ENCODE measurements around the gene SV2B.

SV2B gene

DNA sequence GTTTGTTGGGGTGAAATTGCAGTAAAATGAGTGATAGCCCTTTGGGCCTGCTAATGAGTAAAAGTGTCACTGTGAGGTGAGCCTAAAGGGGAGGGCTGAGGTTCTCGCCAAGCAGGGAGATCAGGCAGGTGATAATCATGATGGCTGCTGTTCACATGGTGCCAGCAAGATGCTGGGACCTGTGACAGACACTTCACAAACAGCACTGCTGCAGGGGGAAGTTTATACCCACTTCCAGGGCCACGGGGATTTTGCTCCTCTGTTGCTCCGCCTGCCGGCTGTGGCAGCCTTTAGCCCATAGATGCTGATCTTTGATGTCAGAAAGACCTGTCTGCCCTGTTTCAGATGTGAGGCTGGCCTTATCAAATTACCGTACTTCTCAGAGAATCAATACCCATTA, 96.7 kb downstream of the SV2B start:
- no peak for DNase-seq

DNA sequence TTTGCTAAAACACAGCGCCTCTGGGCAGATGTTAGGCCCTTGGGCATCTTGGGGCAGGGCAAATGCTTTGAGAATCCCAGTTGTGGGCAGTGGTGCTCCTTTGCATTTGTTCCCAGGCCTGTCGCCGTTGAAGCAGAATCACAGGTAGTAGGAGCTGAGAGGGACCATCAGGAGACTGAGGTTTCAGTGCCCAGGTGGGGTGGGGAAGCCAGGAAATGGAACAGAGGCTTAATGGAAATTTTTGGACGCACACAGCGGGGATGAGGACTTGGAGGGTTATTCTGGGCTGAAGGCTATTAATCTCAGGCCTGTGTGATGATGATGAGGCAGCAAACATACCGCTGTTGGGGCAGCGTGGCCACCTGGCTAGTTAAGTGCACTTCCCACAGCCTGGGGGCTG, 99.5 kb downstream of the SV2B start:
- no peak for DNase-seq

GRCh38 chr15:91200101-91200754, 100.2 kb downstream of the SV2B start:
- DNase-seq, result no peak

DNA sequence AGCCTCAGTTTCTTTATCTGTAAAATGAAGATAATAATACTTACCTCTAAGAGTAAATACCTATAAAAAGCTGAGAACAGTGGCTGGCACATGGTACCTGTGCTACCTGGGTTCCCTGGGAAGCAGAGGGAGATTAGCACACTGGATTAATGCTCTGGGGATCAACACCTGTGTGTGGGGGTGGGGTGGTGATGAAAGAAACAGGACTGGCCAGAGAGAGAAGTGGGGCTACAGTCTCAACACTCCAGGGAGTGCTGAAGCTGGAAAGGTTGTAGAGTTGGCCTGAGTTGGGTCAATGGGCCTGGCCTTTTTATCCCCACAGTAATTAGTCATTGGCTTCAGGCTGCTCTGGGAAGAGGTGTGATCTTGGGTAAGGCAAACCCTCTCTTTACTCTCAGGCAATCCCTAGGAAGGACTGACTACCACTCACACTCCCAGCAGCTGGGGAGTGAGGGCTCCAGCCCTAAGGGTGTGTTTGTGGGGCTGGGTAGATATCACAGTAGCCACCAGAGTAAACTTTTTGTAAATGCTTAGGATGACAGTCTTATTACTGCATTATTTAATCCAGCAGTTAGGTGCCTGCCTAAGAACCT, 102.5 kb downstream of the SV2B start:
- no peak for DNase-seq

- no peak for DNase-seq
Observed at GRCh38 chr15:91203619-91204203, 103.7 kb downstream of the SV2B start.

DNA sequence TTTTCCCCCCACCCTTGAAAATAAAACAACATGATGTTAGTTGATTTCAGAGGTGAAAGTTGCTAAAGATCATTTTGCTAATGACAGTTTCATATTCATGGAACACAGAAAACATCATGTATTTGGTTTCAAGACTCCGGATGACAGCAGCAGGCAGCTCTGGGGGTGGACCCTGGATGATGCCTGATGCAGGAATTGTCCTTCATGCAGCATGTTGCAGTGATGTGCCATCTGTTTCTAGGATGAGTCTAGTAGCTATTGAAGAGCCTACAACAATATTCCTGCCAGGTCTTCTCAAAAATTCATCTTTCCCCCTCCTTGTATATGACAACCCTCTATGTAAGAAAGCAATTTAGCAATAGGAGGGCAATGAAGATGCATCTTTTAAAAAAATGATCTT, 108.3 kb downstream of the SV2B start:
- no peak for DNase-seq

DNA sequence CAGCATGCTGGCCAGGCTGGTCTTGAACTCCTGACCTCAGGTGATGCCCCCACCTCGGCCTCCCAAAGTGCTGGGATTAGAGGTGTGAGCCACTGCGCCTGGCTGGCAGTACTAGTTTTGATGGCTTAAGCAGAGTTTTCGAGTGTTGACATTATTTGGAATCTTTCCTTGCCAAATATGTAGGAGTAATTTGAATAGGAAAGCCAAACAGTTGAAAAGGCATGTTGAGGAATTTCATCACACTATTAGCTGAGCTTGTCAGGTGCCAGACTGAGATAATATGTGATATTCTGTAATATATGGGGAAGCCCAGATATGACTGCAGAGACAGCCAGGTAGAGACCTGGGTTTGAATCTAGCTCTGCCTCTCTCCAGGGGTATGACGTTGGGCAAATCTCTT, 109.3 kb downstream of the SV2B start:
- no peak for DNase-seq

GRCh38 chr15:91209726-91210125, 109.7 kb downstream of the SV2B start:
- DNase-seq, result no peak

DNA sequence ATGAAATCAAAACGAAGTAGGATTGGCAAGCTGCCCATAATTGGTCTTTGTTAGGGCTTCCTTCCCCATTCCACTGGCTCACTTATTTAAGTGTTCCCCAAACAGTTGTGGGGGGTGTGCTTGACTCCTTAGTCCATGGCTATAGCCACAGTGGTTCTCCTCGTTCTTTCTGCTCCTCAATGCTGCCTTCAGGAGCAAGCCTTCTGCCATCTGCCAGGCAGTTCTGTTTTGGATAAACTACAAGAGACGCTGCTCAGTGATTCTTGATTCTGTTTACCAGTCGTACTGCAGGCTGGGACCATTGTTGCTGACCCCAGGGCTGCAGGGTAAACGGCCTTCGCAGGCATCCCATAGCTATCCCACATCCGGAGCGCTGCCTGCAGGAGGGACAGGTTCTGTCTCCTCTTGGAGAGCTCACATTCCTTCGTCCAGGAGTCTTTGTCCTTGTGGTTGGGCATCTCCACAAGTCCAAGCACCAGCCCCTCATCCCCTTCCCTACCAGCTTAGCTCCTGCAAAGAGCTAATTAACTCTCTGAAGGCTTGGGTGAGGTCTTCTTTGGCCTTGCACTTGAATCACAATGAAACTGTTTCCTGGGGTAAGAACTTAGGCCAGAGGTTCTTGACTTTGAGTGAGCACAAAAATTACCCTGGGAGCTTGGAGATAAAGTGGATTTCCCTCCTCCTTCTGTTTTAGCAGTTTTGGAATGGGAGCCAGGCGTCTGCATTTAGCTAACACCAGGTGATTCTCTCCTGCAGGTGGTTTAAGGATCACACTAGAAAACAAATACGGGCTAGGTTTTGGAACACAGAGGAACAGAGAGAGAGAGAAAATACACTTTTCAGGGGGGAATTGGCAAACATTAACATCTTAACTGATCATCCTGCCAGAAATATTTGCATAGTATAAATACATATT, 114.9 kb downstream of the SV2B start:
- no peak for DNase-seq

- no peak for DNase-seq
Observed at GRCh38 chr15:91216000-91216399, 115.9 kb downstream of the SV2B start.

- no peak for DNase-seq
Observed at GRCh38 chr15:91219206-91219605, 119.1 kb downstream of the SV2B start.

- DNase-seq, result no peak
Observed at GRCh38 chr15:91222052-91222451, 122.0 kb downstream of the SV2B start.

DNA sequence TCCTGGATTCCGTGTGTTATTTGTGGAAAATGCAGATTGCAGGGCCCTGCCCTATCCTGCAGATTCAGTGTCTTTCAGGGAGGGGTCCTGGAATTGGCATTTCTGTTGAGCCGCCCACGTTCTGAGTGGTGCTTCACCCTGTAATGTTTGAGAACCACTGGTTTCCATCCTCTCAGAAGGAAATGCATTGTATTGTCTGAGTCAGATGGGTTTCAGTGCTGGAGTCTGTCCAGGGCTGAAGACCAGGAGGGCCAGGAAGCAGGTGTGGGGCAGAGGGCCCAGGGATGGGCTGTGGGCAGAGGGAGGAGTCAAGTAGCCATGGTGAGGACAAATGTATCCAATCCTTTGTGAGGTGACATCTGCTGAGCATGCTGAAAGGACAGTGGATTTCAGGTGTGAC, 123.8 kb downstream of the SV2B start:
- DNase-seq, result no peak

DNA sequence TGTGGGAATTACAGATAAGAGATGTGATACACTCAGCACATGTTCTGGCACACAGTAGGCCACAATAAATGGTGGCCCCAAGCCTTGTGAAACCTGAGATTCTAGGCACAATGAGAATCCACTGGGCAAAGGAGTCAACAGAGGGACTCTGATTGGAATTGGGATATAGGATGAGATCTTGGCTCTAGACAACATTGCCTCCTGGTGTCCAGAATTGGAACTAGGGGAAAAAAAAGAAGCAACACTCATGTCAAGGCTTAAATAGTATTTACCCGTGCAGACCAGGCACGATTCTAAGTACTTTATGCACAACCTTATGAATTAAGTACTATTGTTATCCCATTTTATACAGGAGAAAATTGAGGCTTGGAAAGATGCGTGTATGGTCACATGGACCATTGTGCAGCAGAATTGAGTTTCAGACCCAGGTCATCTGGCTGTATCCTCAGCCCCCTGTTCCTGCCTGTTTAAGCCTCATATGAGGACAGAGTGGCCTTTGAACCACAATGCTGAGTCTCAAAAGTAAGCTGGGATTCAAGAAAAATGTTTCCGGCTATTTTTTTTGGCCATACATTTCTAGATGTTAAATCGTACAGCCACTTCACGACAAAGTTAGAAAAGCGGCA, 124.8 kb downstream of the SV2B start:
- peak; percentile 46 to 60 for DNase-seq

GRCh38 chr15:91225741-91226140, 125.7 kb downstream of the SV2B start:
- DNase-seq, result no peak

- DNase-seq, result no peak
Observed at GRCh38 chr15:91227117-91227516, 127.1 kb downstream of the SV2B start.

- DNase-seq, result no peak
Observed at GRCh38 chr15:91227766-91228165, 127.7 kb downstream of the SV2B start.

DNA sequence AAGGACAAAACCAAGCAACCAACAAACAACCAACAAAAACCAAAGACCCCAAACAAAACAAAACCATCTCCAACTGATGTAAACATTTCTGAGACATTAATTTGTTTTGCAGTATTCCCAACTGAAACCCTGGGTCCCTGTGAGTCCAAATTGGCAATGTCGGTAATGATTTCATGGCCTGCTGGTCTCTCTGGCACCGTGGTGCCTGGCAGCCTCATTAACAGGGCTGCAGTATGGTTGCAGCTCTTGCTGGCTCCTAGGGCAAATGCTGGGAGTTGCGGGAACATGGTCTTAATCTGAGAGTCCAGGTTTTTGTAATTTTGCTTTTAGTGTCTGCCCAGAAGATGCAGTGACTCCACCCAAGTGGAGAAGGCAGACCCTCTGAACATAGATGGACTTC, 128.3 kb downstream of the SV2B start:
- no peak for DNase-seq

GRCh38 chr15:91228890-91229289, 128.8 kb downstream of the SV2B start:
- DNase-seq, result no peak

- no peak for DNase-seq
Observed at GRCh38 chr15:91231703-91232102, 131.6 kb downstream of the SV2B start.

DNA sequence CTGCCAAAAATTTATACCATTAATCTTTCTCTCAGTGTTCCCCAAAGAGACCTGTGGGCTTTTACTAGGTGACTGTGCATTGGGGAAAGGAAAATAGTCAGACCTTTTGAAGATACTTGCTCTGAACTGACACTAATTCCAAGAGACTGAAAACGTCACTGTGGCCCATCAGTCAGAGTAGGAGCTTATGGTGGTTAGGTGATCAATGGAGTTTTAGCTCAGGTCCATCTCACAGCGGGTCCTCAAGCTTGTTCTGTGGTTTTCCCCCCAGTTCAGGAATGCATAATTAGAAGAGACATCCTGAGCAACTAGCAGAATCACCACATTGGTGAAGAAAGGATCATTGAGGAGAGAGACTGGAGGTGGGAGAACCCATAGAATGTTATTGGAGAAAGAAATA, 134.7 kb downstream of the SV2B start:
- DNase-seq, result no peak

GRCh38 chr15:91235376-91235775, 135.3 kb downstream of the SV2B start:
- DNase-seq, result peak in 1 of 2 experiments; percentile 3

DNA sequence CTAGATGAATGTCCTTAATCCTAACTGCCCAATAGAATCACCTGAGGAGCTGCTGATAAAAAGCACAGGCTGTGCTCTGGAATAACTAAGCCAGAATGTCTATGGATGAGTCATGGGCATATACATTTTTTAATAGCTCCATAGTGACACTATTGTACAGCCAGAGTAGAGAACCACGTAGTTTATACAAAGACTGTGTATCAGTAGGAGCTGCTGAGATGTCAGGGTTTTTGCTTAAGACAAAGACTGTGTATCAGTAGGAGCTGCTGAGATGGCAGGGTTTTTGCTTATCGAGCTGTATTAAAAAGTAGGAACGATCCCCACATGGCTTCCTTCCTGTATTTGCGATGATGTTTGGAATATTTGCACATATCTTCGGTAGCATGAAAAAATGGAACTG, 137.4 kb downstream of the SV2B start:
- no peak for DNase-seq
